Small intestine (tissue), 7 donors: ENCODE measurements around the gene FOXF2. TPM values are rescaled to one million over a fixed set of nuclear protein-coding genes. Genes with fewer than 3 reads are reported as not detected.
A peak's percentile ranks its signal among the peaks of the same experiment; 100 is the strongest.

Experiments
- DNase-seq, 2 donors: peaks; one replicate each; pipeline versions ENCODE4 v3.0.0 to v3.0.0-alpha.2; 2013
- FAIRE-seq: peaks from 2 replicates; lab custom pipeline; 2012; peaks lifted over from hg19 to GRCh38; lab: Jason Lieb, UNC
- H3K27ac ChIP-seq, 3 donors: one replicate each; pipeline ENCODE4 v1.5.1; 2013; ENCODE audit warnings: low read length in 2 of 3, mild to moderate bottlenecking in 2 of 3, control low read depth in 1 of 3, inconsistent platforms in 1 of 3, low read depth in 1 of 3, moderate library complexity in 1 of 3
- H3K27me3 ChIP-seq, 3 donors: one replicate each; pipeline ENCODE4 v1.6.1; 2013; ENCODE audit warnings: low read length in 3 of 3, inconsistent platforms in 1 of 3; ENCODE audit not compliant: control insufficient read depth in 3 of 3, insufficient read depth in 3 of 3
- H3K36me3 ChIP-seq, 3 donors: one replicate each; pipeline ENCODE4 v1.6.1; 2013; ENCODE audit warnings: low read length in 3 of 3, inconsistent platforms in 1 of 3, low read depth in 1 of 3, mild to moderate bottlenecking in 1 of 3, moderate library complexity in 1 of 3; ENCODE audit not compliant: control insufficient read depth in 3 of 3, insufficient read depth in 2 of 3
- H3K4me1 ChIP-seq, 3 donors: one replicate each; pipeline ENCODE4 v1.6.1; 2013; ENCODE audit warnings: low read length in 2 of 3, inconsistent platforms in 1 of 3, low read depth in 1 of 3, mild to moderate bottlenecking in 1 of 3, moderate library complexity in 1 of 3; ENCODE audit not compliant: control insufficient read depth in 3 of 3, insufficient read depth in 2 of 3
- H3K4me3 ChIP-seq, 3 donors: one replicate each; pipeline ENCODE4 v1.5.1; 2013; ENCODE audit warnings: low read length in 3 of 3, control low read depth in 1 of 3, inconsistent platforms in 1 of 3, low read depth in 1 of 3, mild to moderate bottlenecking in 1 of 3, moderate library complexity in 1 of 3
- H3K9me3 ChIP-seq, 2 donors: one replicate each; pipeline ENCODE4 v1.6.1; 2013; ENCODE audit warnings: low read depth in 1 of 2, low read length in 1 of 2; ENCODE audit not compliant: control insufficient read depth in 2 of 2, insufficient read depth in 1 of 2
- WGBS, 3 donors: extraction: QIAGEN DNeasy Blood & Tissue Kit; methylation state at CpG; one replicate each; pipeline ENCODE4 v1.1.7; 2013; 5-methylcytosine and 5-hydroxymethylcytosine counted together
- polyA plus RNA-seq, 4 donors: library from polyadenylated mRNA; stranded (reverse) in 3 of 4; unstranded in 1 of 4; fragments of 200-250 nt in 3 of 4; fragments of 120-200 nt in 1 of 4; gene quantifications; one replicate each; pipeline versions ENCODE4 v1.2.1 to v1.2.3, GENCODE V29; 2013
- donor health status: healthy with polysubstance abuse.
- donor health status: control.
- donor health status: control.
- donor health status: Bipolar disorder and iron deficiency.
- donor health status: healthy.

FOXF2 gene
- polyA plus RNA-seq, 4 donors, result 0.45 to 23.3 (median 8.3) TPM

GRCh38 chr6:1390946-1391799 lies 1.8 kb downstream of the FOXF2 start:
- no peaks in the 10 kb centered on the region for H3K4me1 ChIP-seq
- peak overlapping the region; percentile 35 to 89 (median 73) for H3K27ac ChIP-seq
- WGBS, 3 donors, result 8 to 9% (median 8%) methylated on average over 22 to 30 of the region's 30 CpGs
- DNase-seq, result peak in 1 of 2 donors; percentile 16
- peak overlapping the region; percentile 39 to 61 (median 47) for H3K4me3 ChIP-seq
- H3K9me3 ChIP-seq, result no peaks in the 10 kb centered on the region
- no peak for FAIRE-seq
- peaks cover 35 to 85% (median 41%) of the 10 kb centered on the region in 3 donors for H3K27me3 ChIP-seq
- H3K36me3 ChIP-seq, result peaks cover 0 to 34% (median 0%) of the 10 kb centered on the region in 3 donors

GRCh38 chr6:1391800-1392309 lies 2.5 kb downstream of the FOXF2 start:
- FAIRE-seq (no peak), DNase-seq (no peak)
- Histone ChIP-seq H3K27ac (peak overlapping the region in 2 of 3 donors; percentile 73 to 83), H3K9me3 (no peaks in the 10 kb centered on the region), H3K4me1 (no peaks in the 10 kb centered on the region), H3K4me3 (peak overlapping the region in 2 of 3 donors; percentile 44 to 61), H3K27me3 (peaks cover 35 to 83% (median 40%) of the 10 kb centered on the region in 3 donors), H3K36me3 (peaks cover 0 to 37% (median 0%) of the 10 kb centered on the region in 3 donors)
- 16 to 27% (median 26%) methylated on average over 11 of the region's 11 CpGs for WGBS, 3 donors

GRCh38 chr6:1392813-1393640 lies 3.7 kb downstream of the FOXF2 start:
- H3K27ac ChIP-seq, result peak overlapping the region; percentile 1 to 83 (median 73)
- no peak for FAIRE-seq
- 4 to 15% (median 8%) methylated on average over 65 to 74 of the region's 74 CpGs for WGBS, 3 donors
- no peaks in the 10 kb centered on the region for H3K9me3 ChIP-seq
- peak overlapping the region; percentile 36 to 61 (median 44) for H3K4me3 ChIP-seq
- DNase-seq, result peak in 1 of 2 donors; percentile 29
- no peaks in the 10 kb centered on the region for H3K4me1 ChIP-seq
- H3K36me3 ChIP-seq, result peaks cover 0 to 37% (median 0%) of the 10 kb centered on the region in 3 donors
- peaks cover 35 to 77% (median 39%) of the 10 kb centered on the region in 3 donors for H3K27me3 ChIP-seq

- peaks cover 0 to 37% (median 0%) of the 10 kb centered on the region in 3 donors for H3K36me3 ChIP-seq
- H3K27me3 ChIP-seq, result peaks cover 31 to 77% (median 33%) of the 10 kb centered on the region in 3 donors
- 5 to 15% (median 7%) methylated on average over 47 of the region's 47 CpGs for WGBS, 3 donors
- DNase-seq, result peak in 1 of 2 donors; percentile 24
- H3K4me3 ChIP-seq, result peak overlapping the region; percentile 36 to 61 (median 39)
- no peaks in the 10 kb centered on the region for H3K4me1 ChIP-seq
- no peak for FAIRE-seq
- peak overlapping the region in 2 of 3 donors; percentile 73 to 83 for H3K27ac ChIP-seq
- H3K9me3 ChIP-seq, result no peaks in the 10 kb centered on the region
These were observed 4.4 kb downstream of the FOXF2 start for GRCh38 chr6:1393641-1394283.

- DNase-seq, result peak in 1 of 2 donors; percentile 12
- WGBS, 3 donors, result 15 to 27% (median 21%) methylated on average over 21 of the region's 21 CpGs
- no peak for FAIRE-seq
- H3K4me1 ChIP-seq, result no peaks in the 10 kb centered on the region
- H3K36me3 ChIP-seq, result peaks cover 0 to 37% (median 0%) of the 10 kb centered on the region in 3 donors
- H3K9me3 ChIP-seq, result no peaks in the 10 kb centered on the region
- H3K27me3 ChIP-seq, result peaks cover 31 to 74% (median 32%) of the 10 kb centered on the region in 3 donors
- H3K4me3 ChIP-seq, result peak overlapping the region in 1 of 3 donors; percentile 61
- H3K27ac ChIP-seq, result peak overlapping the region in 2 of 3 donors; percentile 73 to 83
These were observed 5.4 kb downstream of the FOXF2 start for GRCh38 chr6:1394514-1395463.

- Histone ChIP-seq H3K4me1 (no peaks in the 10 kb centered on the region), H3K4me3 (peak overlapping the region in 1 of 3 donors; percentile 1), H3K9me3 (no peaks in the 10 kb centered on the region), H3K36me3 (peaks cover 0 to 37% (median 0%) of the 10 kb centered on the region in 3 donors), H3K27ac (peak overlapping the region in 2 of 3 donors; percentile 73 to 84), H3K27me3 (peaks cover 29 to 71% (median 30%) of the 10 kb centered on the region in 3 donors)
- FAIRE-seq (no peak), DNase-seq (no peak)
- WGBS, 3 donors, result 16 to 36% (median 30%) methylated on average over 4 of the region's 4 CpGs
These were observed 6.1 kb downstream of the FOXF2 start for GRCh38 chr6:1395506-1395905.
